Bronchial epithelial cell (primary cell): Measurements from ENCODE around the gene CDK19. TPM values are rescaled to one million over a fixed set of nuclear protein-coding genes. Genes with fewer than 3 reads are reported as not detected.

Experiments
- DNase-seq: peaks from one replicate; pipeline ENCODE4 v3.0.0-alpha.2; 2010; ENCODE audit warnings: low read depth
- FAIRE-seq: peaks from 2 replicates; lab custom pipeline; 2011; peaks lifted over from hg19 to GRCh38; lab: Jason Lieb, UNC
- H3K27me3 ChIP-seq: 2 replicates; pipeline ENCODE4 v1.5.1; 2011; ENCODE audit warnings: low read length; ENCODE audit not compliant: control insufficient read depth, insufficient read depth
- H3K36me3 ChIP-seq: 2 replicates; pipeline ENCODE4 v1.5.1; 2011; ENCODE audit warnings: low read length; ENCODE audit not compliant: control insufficient read depth, insufficient read depth
- H3K4me3 ChIP-seq: 2 replicates; pipeline ENCODE4 v1.5.1; 2011; ENCODE audit warnings: mild to moderate bottlenecking, low read depth, low read length, control low read depth
- CTCF ChIP-seq: IDR thresholded peaks from 2 replicates; pipeline ENCODE4 v1.5.1; 2011; ENCODE audit warnings: mild to moderate bottlenecking, moderate library complexity, low read length, control low read depth, inconsistent platforms; ENCODE audit not compliant: insufficient read depth, severe bottlenecking
- total RNA-seq: library from RNA; depleted of rRNA; stranded (reverse); fragments of >200 nt; gene quantifications from 2 replicates; pipeline ENCODE4 v1.2.1, GENCODE V29; 2014

CDK19 gene
- total RNA-seq, 1 donor from 2014 or later, result 6.1 TPM

DNA sequence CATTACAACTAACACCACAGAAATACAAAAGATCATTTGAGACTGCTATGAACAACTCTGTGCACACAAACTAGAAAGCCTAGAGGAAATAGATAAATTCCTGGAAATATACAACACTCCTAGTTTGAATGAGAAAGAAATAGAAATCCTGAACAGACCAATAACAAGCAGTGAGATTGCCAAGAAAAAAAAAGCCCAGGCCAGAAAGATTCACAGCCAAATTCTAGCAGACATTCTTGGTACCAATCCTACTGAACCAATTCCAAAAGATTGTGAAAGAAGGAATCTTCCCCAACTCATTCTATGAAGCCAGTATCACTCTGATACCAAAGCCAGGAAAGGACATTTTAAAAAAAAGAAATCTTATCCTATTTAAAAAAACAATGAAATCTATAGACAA is 7.0 kb upstream of the CDK19 start:
- Histone ChIP-seq H3K27me3 (no peaks in the 10 kb centered on the region), H3K4me3 (no peak overlapping the region), H3K36me3 (no peaks in the 10 kb centered on the region)
- FAIRE-seq (no peak), DNase-seq (no peak)
- TF ChIP-seq CTCF, result no peak

DNA sequence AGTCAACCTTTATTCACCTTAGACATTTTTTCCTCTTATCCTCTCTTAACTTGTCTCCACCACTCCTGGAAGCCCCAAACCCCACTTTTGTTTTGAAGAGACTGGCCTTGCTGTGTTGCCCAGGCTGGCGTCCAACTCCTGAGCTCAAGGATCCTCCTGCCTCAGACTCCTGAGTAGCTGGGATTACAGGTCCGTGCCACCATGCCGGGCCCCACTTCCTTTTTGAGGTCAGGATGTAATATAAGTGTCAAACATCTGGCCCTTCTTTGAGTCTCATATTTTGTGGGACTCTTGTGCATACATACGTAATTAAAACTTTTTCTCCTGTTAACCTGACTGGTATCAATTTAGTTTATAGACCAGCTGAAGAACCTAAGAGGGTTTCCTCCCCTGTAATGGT is 1.4 kb upstream of the CDK19 start:
- no peak for TF ChIP-seq CTCF
- no peak overlapping the region for H3K4me3 ChIP-seq
- FAIRE-seq, result no peak

DNA sequence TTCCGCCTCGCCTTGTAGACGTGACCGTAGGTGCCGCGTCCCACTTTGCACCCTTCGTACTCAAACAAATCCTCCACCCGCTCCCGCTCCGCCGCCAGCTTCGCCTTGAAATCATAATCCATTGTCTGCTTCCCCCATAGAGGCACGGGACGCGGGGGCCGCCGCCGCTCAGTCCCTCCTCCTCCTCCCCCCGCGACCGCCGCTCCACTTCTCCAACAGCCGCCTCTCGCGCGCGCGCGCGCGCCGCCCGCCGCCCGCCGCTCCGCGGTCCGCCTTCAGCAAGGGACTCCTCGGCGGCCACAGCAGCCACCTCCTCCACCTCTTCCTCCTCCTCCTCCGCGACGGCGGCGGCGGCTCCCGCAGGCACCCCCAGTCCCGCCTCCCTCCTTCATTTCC is 256 bp downstream of the CDK19 start:
- no peak for TF ChIP-seq CTCF
- no peaks in the 10 kb centered on the region for H3K27me3 ChIP-seq
- DNase-seq (no peak), FAIRE-seq (no peak)
- peak overlapping the region; percentile 98 for H3K4me3 ChIP-seq
- H3K36me3 ChIP-seq, result no peaks in the 10 kb centered on the region

More for the DNA sequence above, 1.4 kb upstream of the CDK19 start:
- Histone ChIP-seq H3K36me3 (no peaks in the 10 kb centered on the region), H3K27me3 (no peaks in the 10 kb centered on the region)
- no peak for DNase-seq

GRCh38 chr6:110814102-110815014 is 911 bp downstream of the CDK19 start:
- Histone ChIP-seq H3K36me3 (no peaks in the 10 kb centered on the region), H3K4me3 (peak overlapping the region; percentile 98), H3K27me3 (no peaks in the 10 kb centered on the region)
- peak; percentile 26 for DNase-seq
- TF ChIP-seq CTCF, result no peak
- FAIRE-seq, result no peak

DNA sequence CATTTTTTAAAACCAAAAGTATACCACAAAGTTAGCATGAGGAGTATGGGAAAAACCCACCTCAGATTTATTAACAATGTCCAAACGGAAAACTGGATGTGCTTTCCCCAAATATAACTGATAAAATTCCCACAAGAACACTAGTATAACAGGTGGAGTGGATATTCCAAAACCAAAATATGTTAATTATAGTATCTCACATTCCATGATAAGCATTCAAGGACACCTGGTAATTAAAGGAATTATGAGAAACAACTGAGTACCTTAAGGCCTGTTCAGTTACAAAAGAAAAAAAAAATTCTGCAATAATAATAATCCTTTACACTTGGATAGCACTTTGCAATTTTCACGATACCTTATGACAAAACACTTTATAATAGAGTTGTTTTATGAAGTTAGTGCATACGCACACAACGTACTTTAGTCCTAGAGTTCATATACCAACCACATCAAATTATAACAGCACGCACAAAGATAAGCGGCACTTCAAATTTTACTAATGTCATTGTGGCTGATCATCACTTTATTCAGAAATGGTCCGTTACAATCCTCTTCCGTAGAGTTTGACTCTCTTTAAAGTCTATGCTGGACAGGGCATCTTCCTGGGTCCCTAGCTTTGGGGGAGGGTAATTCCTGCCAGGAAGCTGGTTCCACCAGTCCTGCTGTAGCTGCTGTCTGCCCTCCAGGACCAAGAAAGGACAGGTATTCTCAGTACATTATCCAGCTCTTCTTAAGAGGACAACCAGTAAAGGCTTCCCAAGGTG is 1.7 kb downstream of the CDK19 start:
- DNase-seq (no peak), FAIRE-seq (no peak)
- Histone ChIP-seq H3K4me3 (peak overlapping the region; percentile 98), H3K27me3 (no peaks in the 10 kb centered on the region), H3K36me3 (no peaks in the 10 kb centered on the region)
- TF ChIP-seq CTCF, result no peak
